Measurements from ENCODE around the gene VPS29.
A peak's percentile ranks its signal among the peaks of the same experiment; 100 is the strongest.
"Not testable (repeated sequence)": the region's sequence is repeated elsewhere in the genome, so short reads cannot be mapped to it uniquely, and the experiment has no call there.

The VPS29 gene

GRCh38 chr12:110520876-110521712, 19.2 kb upstream of the VPS29 start:
- not testable (repeated sequence) for DNase-seq

- not testable (repeated sequence) for DNase-seq
These were observed 16.1 kb upstream of the VPS29 start for GRCh38 chr12:110518014-110518413.

- no peak for DNase-seq
These were observed 15.1 kb upstream of the VPS29 start for GRCh38 chr12:110516995-110517394.

- DNase-seq = no peak
These were observed 12.5 kb upstream of the VPS29 start for GRCh38 chr12:110514363-110514762.

- no peak for DNase-seq
These were observed 11.9 kb upstream of the VPS29 start for GRCh38 chr12:110513842-110514241.

- no peak for DNase-seq
These were observed 6.2 kb upstream of the VPS29 start for GRCh38 chr12:110508071-110508586.

- DNase-seq = no peak
These were observed 3.4 kb upstream of the VPS29 start for GRCh38 chr12:110505332-110505731.

- no peak for DNase-seq
These were observed 1.5 kb upstream of the VPS29 start for GRCh38 chr12:110503432-110503831.

GRCh38 chr12:110501399-110501751, 536 bp downstream of the VPS29 start:
- DNase-seq = no peak

GRCh38 chr12:110498984-110499706, 2.8 kb downstream of the VPS29 start:
- no peak for DNase-seq

- DNase-seq = no peak
These were observed 26.5 kb downstream of the VPS29 start for GRCh38 chr12:110475426-110475825.

- peak; percentile 91 for DNase-seq
These were observed 33.5 kb downstream of the VPS29 start, which contains the start of the genes FAM216A and GPN3 for GRCh38 chr12:110468214-110469048. Gene FAM216A (plus strand): TSS chr12:110468845. CDS start chr12:110468876, 31 bp downstream. Gene GPN3 (minus strand): TSS chr12:110468257. CDS start chr12:110468203, 54 bp downstream.

- DNase-seq = no peak
These were observed 34.1 kb downstream of the VPS29 start for GRCh38 chr12:110467847-110468213.

GRCh38 chr12:110466791-110467190, 35.1 kb downstream of the VPS29 start:
- no peak for DNase-seq

- DNase-seq = not testable (repeated sequence)
These were observed 36.1 kb downstream of the VPS29 start for GRCh38 chr12:110465765-110466164.

GRCh38 chr12:110465024-110465423, 36.9 kb downstream of the VPS29 start:
- DNase-seq = no peak

GRCh38 chr12:110461189-110461588, 40.7 kb downstream of the VPS29 start:
- not testable (repeated sequence) for DNase-seq

- DNase-seq = no peak
These were observed 43.2 kb downstream of the VPS29 start for GRCh38 chr12:110458756-110459155.

GRCh38 chr12:110453569-110454296, 48.2 kb downstream of the VPS29 start:
- no peak for DNase-seq

- DNase-seq = no peak
These were observed 50.6 kb downstream of the VPS29 start for GRCh38 chr12:110451263-110451662.

- peak; percentile 94 for DNase-seq
These were observed 52.0 kb downstream of the VPS29 start, which contains the start of gene ARPC3 for GRCh38 chr12:110449799-110450497. Gene ARPC3 (minus strand): TSS chr12:110450337. CDS start chr12:110450260, 77 bp downstream.
